Measurements from ENCODE around the gene SHISAL1. TPM values are rescaled to one million over a fixed set of nuclear protein-coding genes. Genes with fewer than 3 reads are reported as not detected.

Gene SHISAL1
- total RNA-seq = not detected
- not detected for polyA plus RNA-seq (2013, experiment 1 of 2)
- polyA plus RNA-seq (2013, experiment 2 of 2) = 0.23 TPM
- total RNA-seq = 0 to 0.99 (median 0.04) reads per million in 172 experiments

GRCh38 chr22:44312766-44313165 lies at the start of gene SHISAL1:
Gene SHISAL1 (minus strand): TSS chr22:44312951. CDS start chr22:44300945, 12,006 bp downstream.
- Histone ChIP-seq H3K27ac (ENCODE audit: low read depth in 1 of 2, low read length in 2 of 2) (no peak within 1 kb of the TSS), H3K4me1 (ENCODE audit: insufficient read depth, low read length) (peaks cover 12% of the 10 kb centered on the region), H3K4me3 (ENCODE audit: low read length) (no peak within 1 kb of the TSS), H3K9me3 (ENCODE audit: control insufficient read depth in 1 of 2, insufficient read depth in 1 of 2, low read length in 2 of 2) (no peaks in the 10 kb centered on the region), H3K36me3 (ENCODE audit: insufficient read depth, low read length) (no peaks in the 10 kb centered on the region), H3K27me3 (ENCODE audit: control insufficient read depth in 1 of 2, insufficient read depth in 2 of 2, low read length in 2 of 2) (no peaks in the 10 kb centered on the region)
- H3K9me3 Mint-ChIP-seq = no peaks in the 10 kb centered on the region
- ATAC-seq (ENCODE audit: poor library complexity) (no peak), DNase-seq (no peak)
- ChIA-PET POLR2A (no interaction called here), CTCF (no interaction called here)
- H3K4me3 Mint-ChIP-seq = no peak within 1 kb of the TSS
- no peaks in the 10 kb centered on the region for H3K36me3 Mint-ChIP-seq (ENCODE audit: low read depth)
- no peaks in the 10 kb centered on the region for H3K4me1 Mint-ChIP-seq (ENCODE audit: low read depth)
- H3K27ac Mint-ChIP-seq = no peak within 1 kb of the TSS
- TF ChIP-seq CTCF (IDR thresholded peaks at IDR 0.05) = no peak
- intact Hi-C loops (cut with DNase I, micrococcal nuclease) = no loop called here
- H3K27me3 Mint-ChIP-seq = no peaks in the 10 kb centered on the region

GRCh38 chr22:44361391-44362126 lies 48.8 kb upstream of the SHISAL1 start:
- Mint-ChIP-seq H3K27ac (no peak overlapping the region), H3K36me3 (ENCODE audit: low read depth) (no peaks in the 10 kb centered on the region), H3K27me3 (no peaks in the 10 kb centered on the region), H3K4me3 (no peak overlapping the region), H3K9me3 (no peaks in the 10 kb centered on the region), H3K4me1 (ENCODE audit: low read depth) (no peaks in the 10 kb centered on the region)
- Histone ChIP-seq H3K27me3 (ENCODE audit: control insufficient read depth in 1 of 2, insufficient read depth in 2 of 2, low read length in 2 of 2) (peaks cover 0 to 2% of the 10 kb centered on the region in 2 experiments), H3K9me3 (ENCODE audit: control insufficient read depth in 1 of 2, insufficient read depth in 1 of 2, low read length in 2 of 2) (peaks cover 0 to 4% of the 10 kb centered on the region in 2 experiments), H3K4me3 (ENCODE audit: low read length) (no peak overlapping the region), H3K36me3 (ENCODE audit: insufficient read depth, low read length) (no peaks in the 10 kb centered on the region), H3K4me1 (ENCODE audit: insufficient read depth, low read length) (no peaks in the 10 kb centered on the region), H3K27ac (ENCODE audit: low read depth in 1 of 2, low read length in 2 of 2) (no peak overlapping the region)
- no peak for ATAC-seq (ENCODE audit: poor library complexity)
- POLR2A ChIA-PET = no interaction called here
- CTCF ChIA-PET = no interaction called here
- intact Hi-C loops (cut with DNase I, micrococcal nuclease) = no loop called here
- TF ChIP-seq CTCF (IDR thresholded peaks at IDR 0.05) = no peak
- no peak for DNase-seq

GRCh38 chr22:44360668-44361381 lies 48.1 kb upstream of the SHISAL1 start:
- H3K4me3 ChIP-seq (ENCODE audit: low read length) = no peak overlapping the region
- no peak overlapping the region for H3K27ac ChIP-seq (ENCODE audit: low read depth in 1 of 2, low read length in 2 of 2)
- no peak overlapping the region for H3K4me3 Mint-ChIP-seq
- CTCF ChIA-PET = no interaction called here
- H3K27me3 ChIP-seq (ENCODE audit: control insufficient read depth in 1 of 2, insufficient read depth in 2 of 2, low read length in 2 of 2) = peaks cover 1 to 2% of the 10 kb centered on the region in 2 experiments
- H3K36me3 Mint-ChIP-seq (ENCODE audit: low read depth) = no peaks in the 10 kb centered on the region
- no peak for DNase-seq
- H3K9me3 Mint-ChIP-seq = no peaks in the 10 kb centered on the region
- no peaks in the 10 kb centered on the region for H3K36me3 ChIP-seq (ENCODE audit: insufficient read depth, low read length)
- H3K27me3 Mint-ChIP-seq = no peaks in the 10 kb centered on the region
- no peak overlapping the region for H3K27ac Mint-ChIP-seq
- H3K4me1 ChIP-seq (ENCODE audit: insufficient read depth, low read length) = no peaks in the 10 kb centered on the region
- TF ChIP-seq CTCF (IDR thresholded peaks at IDR 0.05) = no peak
- ATAC-seq (ENCODE audit: poor library complexity) = no peak
- intact Hi-C loops (cut with DNase I, micrococcal nuclease) = no loop called here
- H3K4me1 Mint-ChIP-seq (ENCODE audit: low read depth) = no peaks in the 10 kb centered on the region
- H3K9me3 ChIP-seq (ENCODE audit: control insufficient read depth in 1 of 2, insufficient read depth in 1 of 2, low read length in 2 of 2) = peaks cover 0 to 4% of the 10 kb centered on the region in 2 experiments
- POLR2A ChIA-PET = no interaction called here
